ENCODE results near the gene ANKZF1.
"Not testable (repeated sequence)": the region's sequence is repeated elsewhere in the genome, so short reads cannot be mapped to it uniquely, and the experiment has no call there.

ANKZF1 gene

DNA sequence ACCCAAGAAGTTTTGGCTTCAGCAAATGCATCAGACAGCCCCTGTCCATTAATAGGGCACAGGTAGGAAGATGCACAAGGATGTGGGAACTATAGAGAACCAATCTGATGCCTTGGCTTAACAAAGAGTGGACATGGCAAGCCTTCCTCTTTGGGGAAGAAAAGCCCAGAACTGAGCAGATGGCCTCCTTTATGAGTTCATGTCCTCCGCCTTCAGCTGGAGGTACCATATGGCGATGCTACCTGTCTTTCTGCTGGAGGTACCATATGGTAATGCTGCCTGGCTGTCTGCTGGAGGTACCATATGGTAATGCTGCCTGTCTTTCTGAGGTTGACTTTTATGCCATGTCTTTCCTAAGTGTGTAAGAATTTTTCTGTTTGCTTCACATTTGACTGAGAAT lies 45.5 kb upstream of the ANKZF1 start:
- no peaks in the 10 kb centered on the region for H3K4me1 ChIP-seq
- TF ChIP-seq, protein P1, sequence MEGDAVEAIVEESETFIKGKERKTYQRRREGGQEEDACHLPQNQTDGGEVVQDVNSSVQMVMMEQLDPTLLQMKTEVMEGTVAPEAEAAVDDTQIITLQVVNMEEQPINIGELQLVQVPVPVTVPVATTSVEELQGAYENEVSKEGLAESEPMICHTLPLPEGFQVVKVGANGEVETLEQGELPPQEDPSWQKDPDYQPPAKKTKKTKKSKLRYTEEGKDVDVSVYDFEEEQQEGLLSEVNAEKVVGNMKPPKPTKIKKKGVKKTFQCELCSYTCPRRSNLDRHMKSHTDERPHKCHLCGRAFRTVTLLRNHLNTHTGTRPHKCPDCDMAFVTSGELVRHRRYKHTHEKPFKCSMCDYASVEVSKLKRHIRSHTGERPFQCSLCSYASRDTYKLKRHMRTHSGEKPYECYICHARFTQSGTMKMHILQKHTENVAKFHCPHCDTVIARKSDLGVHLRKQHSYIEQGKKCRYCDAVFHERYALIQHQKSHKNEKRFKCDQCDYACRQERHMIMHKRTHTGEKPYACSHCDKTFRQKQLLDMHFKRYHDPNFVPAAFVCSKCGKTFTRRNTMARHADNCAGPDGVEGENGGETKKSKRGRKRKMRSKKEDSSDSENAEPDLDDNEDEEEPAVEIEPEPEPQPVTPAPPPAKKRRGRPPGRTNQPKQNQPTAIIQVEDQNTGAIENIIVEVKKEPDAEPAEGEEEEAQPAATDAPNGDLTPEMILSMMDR (IDR thresholded peaks at IDR 0.05; ENCODE audit: low read depth, low read length), result no peak
- H3K36me3 ChIP-seq, result peaks cover 21% of the 10 kb centered on the region
- no peak for DNase-seq
- no peaks in the 10 kb centered on the region for H3K9me3 ChIP-seq
- no peak overlapping the region for H3K4me3 ChIP-seq (ENCODE audit: low read depth, low read length)
- H3K27me3 ChIP-seq, result no peaks in the 10 kb centered on the region

DNA sequence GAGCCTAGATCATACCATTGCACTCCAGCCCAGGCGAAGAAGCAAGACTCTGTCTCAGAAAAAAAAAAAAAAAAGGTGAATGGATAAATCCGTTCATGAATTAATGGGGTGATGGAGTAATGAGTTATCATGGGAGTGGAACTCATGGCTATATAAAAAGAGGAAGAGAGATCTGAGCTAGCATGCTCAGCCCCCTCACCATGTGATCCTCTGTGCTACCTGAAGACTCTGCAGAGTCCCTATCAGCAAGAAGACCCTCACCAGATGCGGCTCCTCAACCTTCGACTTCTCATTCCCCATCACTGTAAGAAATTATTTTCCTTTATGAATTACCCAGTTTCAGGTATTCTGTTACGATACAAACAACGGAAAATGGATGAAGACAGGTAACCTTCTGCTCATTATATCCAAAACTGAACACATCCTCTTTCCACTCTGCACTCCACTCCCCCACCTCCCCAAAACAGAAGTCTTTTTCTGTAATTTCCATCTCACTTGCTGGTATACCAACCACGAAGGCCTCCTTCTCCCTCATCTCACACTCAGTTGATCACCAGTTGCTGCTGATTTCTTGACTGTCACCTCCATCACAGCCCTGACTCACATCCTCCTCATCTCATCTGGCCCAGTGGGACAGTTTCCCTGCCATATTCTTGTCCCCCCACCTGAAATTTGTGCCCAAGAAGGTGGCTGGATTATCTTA lies 42.7 kb upstream of the ANKZF1 start:
- Histone ChIP-seq H3K27me3 (no peaks in the 10 kb centered on the region), H3K36me3 (peaks cover 11% of the 10 kb centered on the region), H3K9me3 (no peaks in the 10 kb centered on the region), H3K4me3 (ENCODE audit: low read depth, low read length) (no peak overlapping the region), H3K4me1 (no peaks in the 10 kb centered on the region)
- DNase-seq, result no peak
- TF ChIP-seq, protein P1 (IDR thresholded peaks at IDR 0.05; ENCODE audit: low read depth, low read length), result no peak

GRCh38 chr2:219197388-219197787 lies 32.2 kb upstream of the ANKZF1 start:
- H3K36me3 ChIP-seq, result no peaks in the 10 kb centered on the region
- TF ChIP-seq, protein P1 (IDR thresholded peaks at IDR 0.05; ENCODE audit: low read depth, low read length), result no peak
- no peak for DNase-seq
- H3K4me3 ChIP-seq (ENCODE audit: low read depth, low read length), result no peak overlapping the region
- H3K9me3 ChIP-seq, result no peaks in the 10 kb centered on the region
- no peaks in the 10 kb centered on the region for H3K4me1 ChIP-seq
- H3K27me3 ChIP-seq, result peaks cover 7% of the 10 kb centered on the region

DNA sequence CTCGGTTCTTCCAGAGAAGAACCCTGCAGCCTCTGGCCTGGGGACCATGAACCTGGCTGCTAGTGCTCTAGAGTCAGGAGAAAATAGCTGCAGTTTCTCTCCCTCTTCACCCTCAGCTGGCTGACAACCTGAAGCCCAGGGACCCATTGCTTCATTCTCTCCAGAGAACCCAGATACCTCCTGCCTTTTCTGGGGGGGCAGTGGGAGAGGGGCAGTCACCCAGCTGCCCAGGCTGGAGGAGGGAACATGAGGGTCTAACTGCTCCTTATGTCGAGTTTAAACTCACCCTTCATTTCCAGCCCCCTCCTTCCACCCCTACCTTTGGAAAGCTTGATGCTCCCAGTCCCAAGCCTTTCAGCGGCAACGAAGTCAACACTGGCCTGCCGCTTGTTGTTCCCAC lies 30.6 kb upstream of the ANKZF1 start:
- H3K36me3 ChIP-seq, result no peaks in the 10 kb centered on the region
- TF ChIP-seq, protein P1 (IDR thresholded peaks at IDR 0.05; ENCODE audit: low read depth, low read length), result no peak
- peaks cover 4% of the 10 kb centered on the region; the same call in 1 of the 2 replicates for H3K27me3 ChIP-seq
- no peaks in the 10 kb centered on the region for H3K9me3 ChIP-seq
- no peak overlapping the region for H3K4me3 ChIP-seq (ENCODE audit: low read depth, low read length)
- DNase-seq, result no peak
- no peaks in the 10 kb centered on the region for H3K4me1 ChIP-seq

GRCh38 chr2:219199470-219200211 lies 30.0 kb upstream of the ANKZF1 start:
- H3K36me3 ChIP-seq, result no peaks in the 10 kb centered on the region
- DNase-seq, result no peak
- H3K27me3 ChIP-seq, result peaks cover 4% of the 10 kb centered on the region; the same call in 1 of the 2 replicates
- H3K4me1 ChIP-seq, result no peaks in the 10 kb centered on the region
- H3K4me3 ChIP-seq (ENCODE audit: low read depth, low read length), result no peak overlapping the region
- H3K9me3 ChIP-seq, result no peaks in the 10 kb centered on the region
- TF ChIP-seq, protein P1 (IDR thresholded peaks at IDR 0.05; ENCODE audit: low read depth, low read length), result no peak

GRCh38 chr2:219200502-219201326 lies 28.9 kb upstream of the ANKZF1 start:
- not testable (repeated sequence) for H3K9me3 ChIP-seq; H3K36me3 ChIP-seq; H3K4me1 ChIP-seq; H3K27me3 ChIP-seq; DNase-seq; H3K4me3 ChIP-seq (ENCODE audit: low read depth, low read length)

DNA sequence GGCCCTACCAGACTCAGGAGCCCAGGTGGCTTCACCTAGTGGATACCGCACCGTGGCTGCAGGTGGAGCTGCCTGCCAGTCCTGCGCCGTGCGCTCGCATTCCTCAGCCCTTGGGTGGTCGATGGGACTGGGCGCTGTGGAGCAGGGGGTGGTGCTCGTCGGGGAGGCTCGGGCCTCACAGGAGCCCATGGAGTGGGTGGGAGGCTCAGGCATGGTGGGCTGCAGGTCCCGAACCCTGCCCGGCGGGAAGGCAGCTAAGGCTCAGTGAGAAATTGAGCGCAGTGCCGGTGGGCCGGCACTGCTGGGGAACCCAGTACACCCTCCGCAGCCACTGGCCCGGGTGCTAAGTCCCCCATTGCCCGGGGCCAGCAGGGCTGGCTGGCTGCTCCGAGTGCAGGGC lies 28.3 kb upstream of the ANKZF1 start:
- not testable (repeated sequence) for H3K36me3 ChIP-seq; H3K9me3 ChIP-seq; H3K4me1 ChIP-seq; H3K4me3 ChIP-seq (ENCODE audit: low read depth, low read length); H3K27me3 ChIP-seq; DNase-seq

Data from BE2C (cell line).